Measurements from ENCODE around the gene SART1. TPM values are rescaled to one million over a fixed set of nuclear protein-coding genes. Genes with fewer than 3 reads are reported as not detected.

SART1 gene
- total RNA-seq, 1 donor: 22.7 TPM

DNA sequence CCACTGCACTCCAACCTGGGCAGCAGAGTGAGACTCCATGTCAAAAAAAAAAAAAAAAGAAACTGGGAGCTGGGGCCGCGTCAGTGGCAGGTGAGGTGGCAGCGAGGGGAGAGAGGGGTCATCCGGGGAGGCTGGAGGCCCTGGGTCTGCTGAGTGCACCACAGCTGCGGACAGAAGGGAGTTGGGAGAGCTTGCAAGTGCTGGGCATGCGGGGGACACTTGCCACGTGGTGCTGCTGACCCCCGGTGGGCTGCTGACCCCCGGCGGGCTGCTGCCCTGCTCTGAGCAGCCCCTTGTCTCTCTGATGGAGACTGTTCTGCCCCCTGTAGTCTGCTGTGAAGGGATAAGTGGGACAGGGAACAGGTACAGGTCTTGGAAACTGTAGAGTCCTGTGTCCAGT lies 39.7 kb upstream of the SART1 start:
- no peak for DNase-seq (ENCODE audit: low read depth)
- H3K4me3 ChIP-seq (ENCODE audit: low read depth, low read length): no peak overlapping the region
- TF ChIP-seq, protein P1, sequence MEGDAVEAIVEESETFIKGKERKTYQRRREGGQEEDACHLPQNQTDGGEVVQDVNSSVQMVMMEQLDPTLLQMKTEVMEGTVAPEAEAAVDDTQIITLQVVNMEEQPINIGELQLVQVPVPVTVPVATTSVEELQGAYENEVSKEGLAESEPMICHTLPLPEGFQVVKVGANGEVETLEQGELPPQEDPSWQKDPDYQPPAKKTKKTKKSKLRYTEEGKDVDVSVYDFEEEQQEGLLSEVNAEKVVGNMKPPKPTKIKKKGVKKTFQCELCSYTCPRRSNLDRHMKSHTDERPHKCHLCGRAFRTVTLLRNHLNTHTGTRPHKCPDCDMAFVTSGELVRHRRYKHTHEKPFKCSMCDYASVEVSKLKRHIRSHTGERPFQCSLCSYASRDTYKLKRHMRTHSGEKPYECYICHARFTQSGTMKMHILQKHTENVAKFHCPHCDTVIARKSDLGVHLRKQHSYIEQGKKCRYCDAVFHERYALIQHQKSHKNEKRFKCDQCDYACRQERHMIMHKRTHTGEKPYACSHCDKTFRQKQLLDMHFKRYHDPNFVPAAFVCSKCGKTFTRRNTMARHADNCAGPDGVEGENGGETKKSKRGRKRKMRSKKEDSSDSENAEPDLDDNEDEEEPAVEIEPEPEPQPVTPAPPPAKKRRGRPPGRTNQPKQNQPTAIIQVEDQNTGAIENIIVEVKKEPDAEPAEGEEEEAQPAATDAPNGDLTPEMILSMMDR (IDR thresholded peaks at IDR 0.05; ENCODE audit: insufficient read depth, low read length): no peak

DNA sequence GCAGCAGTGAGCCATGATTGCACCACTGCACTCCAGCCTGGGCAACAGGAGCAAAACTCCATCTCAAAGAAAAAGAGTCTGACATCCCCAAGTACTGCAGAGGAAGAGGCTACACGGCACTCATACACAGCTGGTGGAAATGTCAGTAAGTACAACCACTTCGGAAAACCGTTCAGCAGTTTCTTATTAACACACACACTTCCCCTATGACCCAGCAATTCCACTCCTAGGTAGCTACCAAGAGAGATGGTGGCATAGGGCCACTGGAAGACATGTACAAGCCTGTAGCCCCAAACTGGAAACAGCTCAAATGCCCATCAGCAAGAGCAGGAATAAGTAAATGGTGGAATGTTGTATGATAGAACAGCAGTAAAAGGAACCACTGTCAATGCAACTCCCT lies 39.0 kb upstream of the SART1 start:
- H3K4me3 ChIP-seq (ENCODE audit: low read depth, low read length): no peak overlapping the region
- TF ChIP-seq, protein P1 (IDR thresholded peaks at IDR 0.05; ENCODE audit: insufficient read depth, low read length): no peak
- DNase-seq (ENCODE audit: low read depth): no peak

DNA sequence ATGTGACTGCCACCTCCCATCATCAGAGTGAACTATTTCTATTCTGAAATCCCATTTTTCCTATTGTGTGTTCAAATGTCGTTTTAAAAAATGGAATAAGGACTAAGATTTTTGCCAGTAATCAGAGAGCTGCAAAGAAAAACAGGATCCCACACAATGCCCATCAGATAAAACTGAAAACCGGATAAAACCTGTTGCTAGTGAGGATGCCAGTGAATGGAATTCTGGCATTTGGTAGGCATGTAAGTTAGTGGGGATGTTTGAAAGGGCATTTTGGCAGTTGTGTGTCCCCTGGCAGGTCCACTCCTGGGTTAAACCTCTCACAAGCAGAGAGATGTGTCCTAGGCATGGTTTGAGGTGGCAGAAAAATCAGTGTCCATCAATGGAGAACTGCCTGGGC lies 36.1 kb upstream of the SART1 start:
- TF ChIP-seq, protein P1 (IDR thresholded peaks at IDR 0.05; ENCODE audit: insufficient read depth, low read length): no peak
- H3K4me3 ChIP-seq (ENCODE audit: low read depth, low read length): no peak overlapping the region
- DNase-seq (ENCODE audit: low read depth): no peak

DNA sequence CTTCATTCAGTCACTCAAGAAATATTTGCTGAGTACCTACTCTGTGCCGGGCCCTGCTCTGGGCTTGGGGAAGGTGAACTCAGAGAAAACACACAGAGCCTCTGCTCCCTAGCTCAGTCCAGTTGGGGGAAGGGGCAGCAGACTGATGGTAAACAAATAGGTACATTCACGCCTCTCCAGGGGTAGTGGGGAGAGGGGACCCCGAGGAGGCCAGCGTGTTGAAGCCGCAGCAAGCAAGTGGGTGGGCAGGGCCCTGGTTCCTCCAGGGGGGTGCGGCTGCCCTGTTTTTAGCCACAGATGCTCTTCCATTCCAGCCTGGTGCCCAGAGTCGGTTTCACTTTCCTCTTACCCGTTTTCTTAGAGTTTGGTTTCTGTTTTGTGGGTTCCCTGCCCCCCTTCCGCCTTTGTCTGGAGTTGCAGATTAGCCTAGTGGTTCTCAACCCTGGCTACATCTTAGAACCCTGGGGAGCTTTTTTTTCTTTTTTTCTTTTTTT lies 33.6 kb upstream of the SART1 start:
- DNase-seq (ENCODE audit: low read depth): no peak
- H3K4me3 ChIP-seq (ENCODE audit: low read depth, low read length): no peak overlapping the region
- TF ChIP-seq, protein P1 (IDR thresholded peaks at IDR 0.05; ENCODE audit: insufficient read depth, low read length): no peak

DNA sequence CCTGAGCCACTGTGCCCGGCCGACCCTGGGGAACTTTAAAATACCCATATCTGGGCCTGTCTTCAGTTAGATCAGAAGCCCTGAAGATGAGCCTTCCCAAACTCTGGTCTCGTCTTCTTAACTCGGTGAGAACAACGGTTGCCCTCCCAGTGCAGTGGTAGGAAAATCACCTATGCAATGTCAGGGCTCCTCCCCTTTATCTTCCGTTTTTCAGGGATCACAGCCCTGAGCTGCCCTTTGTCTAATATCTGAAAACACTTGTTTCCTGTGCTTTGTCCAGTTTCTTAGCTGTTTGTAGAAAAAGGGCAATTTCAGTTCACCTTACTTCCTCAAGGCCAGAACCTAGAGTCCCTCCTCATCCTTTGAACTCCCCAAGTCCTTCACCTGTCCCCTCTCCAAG lies 32.9 kb upstream of the SART1 start:
- no peak for DNase-seq (ENCODE audit: low read depth)

DNA sequence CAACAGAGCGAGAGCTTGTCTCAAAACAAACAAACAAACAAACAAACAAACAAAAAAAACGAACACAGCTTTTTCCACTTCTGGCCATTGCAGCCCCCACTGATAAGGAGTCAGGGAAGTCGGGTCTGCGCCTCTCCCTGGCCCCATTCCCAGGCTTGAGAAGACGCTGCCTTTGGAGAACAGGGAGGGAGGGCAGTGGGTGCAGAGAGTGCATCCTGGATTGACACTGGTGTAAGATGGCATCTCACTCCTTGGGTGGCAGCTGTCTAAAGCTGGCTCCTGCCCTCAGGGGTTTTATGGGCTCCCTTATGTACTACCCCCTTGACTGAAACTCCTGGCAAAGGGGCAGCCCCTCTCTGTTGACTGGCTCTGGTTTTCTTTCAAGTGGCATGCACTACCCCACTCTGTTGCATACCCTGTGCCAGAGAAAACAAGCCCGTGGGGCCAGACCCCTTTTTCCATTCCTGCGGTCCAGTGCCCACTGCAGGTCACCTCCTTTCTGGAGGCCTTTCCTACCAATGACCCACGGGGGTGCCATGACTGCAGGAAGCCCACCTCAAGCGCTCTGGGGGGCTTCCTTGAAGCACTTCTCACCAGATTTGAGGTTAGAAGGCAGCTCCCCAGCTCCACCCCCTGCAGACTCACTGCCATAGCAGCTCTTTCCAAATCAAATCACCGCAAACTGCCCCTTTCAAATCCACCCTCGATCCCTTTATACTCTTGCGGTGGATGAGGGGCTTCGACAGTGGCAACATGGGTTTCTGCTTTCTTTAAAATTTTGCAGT lies 29.6 kb upstream of the SART1 start:
- TF ChIP-seq, protein P1 (IDR thresholded peaks at IDR 0.05; ENCODE audit: insufficient read depth, low read length): peak; percentile 5
- DNase-seq (ENCODE audit: low read depth): no peak

More for the DNA sequence above, 32.9 kb upstream of the SART1 start:
- TF ChIP-seq, protein P1 (IDR thresholded peaks at IDR 0.05; ENCODE audit: insufficient read depth, low read length): no peak
- no peak overlapping the region for H3K4me3 ChIP-seq (ENCODE audit: low read depth, low read length)

More for the DNA sequence above, 29.6 kb upstream of the SART1 start:
- no peak overlapping the region for H3K4me3 ChIP-seq (ENCODE audit: low read depth, low read length)

Measured in fibroblast of the aortic adventitia (primary cell).